Pancreas (tissue), 10 donors: ENCODE measurements around the gene RPTOR. TPM values are rescaled to one million over a fixed set of nuclear protein-coding genes. Genes with fewer than 3 reads are reported as not detected.
"Not testable (repeated sequence)": the region's sequence is repeated elsewhere in the genome, so short reads cannot be mapped to it uniquely, and the experiment has no call there.

Source experiments
- ATAC-seq, 4 donors: fragments of 200-7000 bp; cut with Tn5 transposase; one replicate each; pipeline versions ENCODE4 v1.8.0 to v1.9.1; 2020; ENCODE audit warnings: mild to moderate bottlenecking in 4 of 4, moderate library complexity in 4 of 4
- DNase-seq, 6 donors: peaks; one replicate each; pipeline ENCODE4 v3.0.0-alpha.2; 2020
- FAIRE-seq: peaks from 2 replicates; lab custom pipeline; 2012; peaks lifted over from hg19 to GRCh38; lab: Jason Lieb, UNC
- H3K27ac ChIP-seq, 4 donors: fragments of 200-600 bp; sonication (generic); 1 replicate in 3 of 4; 2 replicates in 1 of 4; pipeline versions ENCODE4 v1.5.0 to v1.8.0; 2020
- H3K27me3 ChIP-seq, 4 donors: fragments of 200-600 bp; one replicate each; pipeline ENCODE4 v1.8.0; 2021
- H3K36me3 ChIP-seq, 3 donors: fragments of 200-600 bp; sonication (generic) in 1 of 3; one replicate each; pipeline versions ENCODE4 v1.5.0 to v1.8.0; 2020 to 2021
- H3K4me1 ChIP-seq, 3 donors: fragments of 200-600 bp; one replicate each; pipeline ENCODE4 v1.8.0; 2021
- H3K4me3 ChIP-seq, 4 donors: fragments of 200-600 bp; sonication (generic) in 2 of 4; one replicate each; pipeline versions ENCODE4 v1.5.0 to v1.8.0; 2020 to 2021
- H3K9me3 ChIP-seq, 4 donors: fragments of 200-600 bp; one replicate each; pipeline ENCODE4 v1.8.0; 2021
- WGBS, 2 donors: extraction: QIAGEN DNeasy Blood & Tissue Kit; methylation state at CpG; one replicate each; pipeline ENCODE4 v1.1.7; 2013; 5-methylcytosine and 5-hydroxymethylcytosine counted together
- intact Hi-C, 3 donors: fragments of 100-400 bp; cut with DNase I; formaldehyde crosslinking; loops; one replicate each; pipeline versions ENCODE4 v1.11.1 to v1.14.2; 2022
- polyA plus RNA-seq, 2 donors: library from polyadenylated mRNA; stranded (reverse); fragments of 200-250 nt; gene quantifications; one replicate each; pipeline ENCODE4 v1.2.3, GENCODE V29; 2013
- total RNA-seq, 6 donors: library from RNA; stranded (reverse); fragmentation: NEBNext Ultra II Directional in 4 of 6; extraction: Animal tissue kit (Norgen Biotek cat#: 25700) in 4 of 6; gene quantifications; one replicate each; pipeline versions ENCODE4 v1.2.1 to v1.2.4, GENCODE V29; 2021 to 2023
- TF ChIP-seq, protein P1 (sequence below), 4 donors: fragments of 200-600 bp; sonication (generic) in 3 of 4; IDR thresholded peaks; one replicate each; pipeline versions ENCODE4 v1.5.0 to v1.8.0; 2021; ENCODE audit warnings: antibody characterized with exemption in 4 of 4
- donor health status: healthy with polysubstance abuse.
- donor health status: DM: no; HTN: no; CAD: no; lungs with moderate emphysema.
- donor health status: DM: no; HTN: no; CAD: no.
- donor health status: control.
- donor health status: control.
- donor health status: Bipolar disorder and iron deficiency.
- donor health status: DM: yes; HTN: yes; CAD: no.
- donor health status: DM: no; HTN: no; CAD: no.
- donor health status: DM: no; HTN: no; CAD: no.
- donor health status: DM: yes; HTN: yes; CAD: no.

RPTOR gene
- total and polyA plus RNA-seq, 8 donors, result 5.0 to 18.9 (median 13.2) TPM

DNA sequence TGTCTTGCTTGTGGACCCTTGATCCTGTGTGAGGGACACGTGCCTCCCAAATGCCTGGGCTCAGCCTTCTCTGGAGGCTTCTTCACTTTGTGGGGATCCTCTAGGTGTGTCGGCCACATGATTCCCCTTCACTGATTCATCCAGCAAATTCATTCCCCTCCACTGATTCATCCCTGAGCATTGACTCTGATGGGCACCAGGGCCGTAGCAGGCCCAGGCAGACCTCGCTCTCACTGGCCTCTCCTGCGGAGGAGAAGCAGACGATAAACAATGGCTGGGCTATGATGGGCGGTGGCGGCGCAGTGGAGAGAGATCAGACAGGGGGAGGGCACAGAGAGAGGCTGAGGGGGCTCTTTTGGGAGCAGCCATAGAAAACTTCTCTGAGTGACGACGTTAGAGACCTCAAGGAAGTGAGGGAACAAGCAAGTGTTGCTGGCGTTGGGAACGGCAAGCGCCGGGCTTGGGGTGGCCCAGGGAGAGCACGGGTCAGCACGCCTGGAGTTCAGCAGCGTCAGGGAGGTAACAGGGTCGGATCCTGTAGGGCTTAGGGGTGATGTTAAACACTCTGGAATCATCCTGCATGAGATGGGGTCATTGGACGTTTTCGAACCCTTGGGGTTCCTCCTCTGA is 17.5 kb upstream of the RPTOR start:
- no peak overlapping the region for H3K27ac ChIP-seq
- FAIRE-seq, result no peak
- TF ChIP-seq, protein P1, sequence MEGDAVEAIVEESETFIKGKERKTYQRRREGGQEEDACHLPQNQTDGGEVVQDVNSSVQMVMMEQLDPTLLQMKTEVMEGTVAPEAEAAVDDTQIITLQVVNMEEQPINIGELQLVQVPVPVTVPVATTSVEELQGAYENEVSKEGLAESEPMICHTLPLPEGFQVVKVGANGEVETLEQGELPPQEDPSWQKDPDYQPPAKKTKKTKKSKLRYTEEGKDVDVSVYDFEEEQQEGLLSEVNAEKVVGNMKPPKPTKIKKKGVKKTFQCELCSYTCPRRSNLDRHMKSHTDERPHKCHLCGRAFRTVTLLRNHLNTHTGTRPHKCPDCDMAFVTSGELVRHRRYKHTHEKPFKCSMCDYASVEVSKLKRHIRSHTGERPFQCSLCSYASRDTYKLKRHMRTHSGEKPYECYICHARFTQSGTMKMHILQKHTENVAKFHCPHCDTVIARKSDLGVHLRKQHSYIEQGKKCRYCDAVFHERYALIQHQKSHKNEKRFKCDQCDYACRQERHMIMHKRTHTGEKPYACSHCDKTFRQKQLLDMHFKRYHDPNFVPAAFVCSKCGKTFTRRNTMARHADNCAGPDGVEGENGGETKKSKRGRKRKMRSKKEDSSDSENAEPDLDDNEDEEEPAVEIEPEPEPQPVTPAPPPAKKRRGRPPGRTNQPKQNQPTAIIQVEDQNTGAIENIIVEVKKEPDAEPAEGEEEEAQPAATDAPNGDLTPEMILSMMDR (IDR thresholded peaks at IDR 0.05), result no peak
- no peak for ATAC-seq
- H3K36me3 ChIP-seq, result no peaks in the 10 kb centered on the region
- H3K4me3 ChIP-seq, result no peak overlapping the region
- H3K4me1 ChIP-seq, result no peaks in the 10 kb centered on the region
- H3K27me3 ChIP-seq, result no peaks in the 10 kb centered on the region
- 64 to 68% methylated on average over 21 of the region's 21 CpGs for WGBS, 2 donors
- intact Hi-C loops, result no loop called here
- no peak for DNase-seq
- no peaks in the 10 kb centered on the region for H3K9me3 ChIP-seq

DNA sequence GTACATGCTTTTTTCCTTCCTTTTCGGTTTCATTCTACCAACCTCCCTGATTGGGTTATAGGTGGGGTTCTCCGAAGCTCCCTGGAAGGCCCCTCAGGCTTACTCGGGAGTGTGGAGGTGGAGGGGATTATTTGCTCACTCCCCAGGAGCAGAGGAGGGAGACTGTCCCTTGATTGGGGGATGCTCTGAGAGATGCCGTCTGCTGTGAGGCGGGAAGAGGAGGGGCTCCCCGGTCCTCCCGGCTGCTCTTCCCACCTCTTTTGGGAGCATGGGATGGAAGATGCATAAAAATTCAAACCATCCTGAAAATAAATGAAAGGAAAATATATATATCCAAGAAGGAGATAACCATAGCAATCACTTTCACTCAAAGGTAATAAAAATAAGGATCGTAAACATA is 16.1 kb upstream of the RPTOR start:
- 36 to 39% methylated on average over 8 of the region's 8 CpGs for WGBS, 2 donors
- FAIRE-seq, result no peak

DNA sequence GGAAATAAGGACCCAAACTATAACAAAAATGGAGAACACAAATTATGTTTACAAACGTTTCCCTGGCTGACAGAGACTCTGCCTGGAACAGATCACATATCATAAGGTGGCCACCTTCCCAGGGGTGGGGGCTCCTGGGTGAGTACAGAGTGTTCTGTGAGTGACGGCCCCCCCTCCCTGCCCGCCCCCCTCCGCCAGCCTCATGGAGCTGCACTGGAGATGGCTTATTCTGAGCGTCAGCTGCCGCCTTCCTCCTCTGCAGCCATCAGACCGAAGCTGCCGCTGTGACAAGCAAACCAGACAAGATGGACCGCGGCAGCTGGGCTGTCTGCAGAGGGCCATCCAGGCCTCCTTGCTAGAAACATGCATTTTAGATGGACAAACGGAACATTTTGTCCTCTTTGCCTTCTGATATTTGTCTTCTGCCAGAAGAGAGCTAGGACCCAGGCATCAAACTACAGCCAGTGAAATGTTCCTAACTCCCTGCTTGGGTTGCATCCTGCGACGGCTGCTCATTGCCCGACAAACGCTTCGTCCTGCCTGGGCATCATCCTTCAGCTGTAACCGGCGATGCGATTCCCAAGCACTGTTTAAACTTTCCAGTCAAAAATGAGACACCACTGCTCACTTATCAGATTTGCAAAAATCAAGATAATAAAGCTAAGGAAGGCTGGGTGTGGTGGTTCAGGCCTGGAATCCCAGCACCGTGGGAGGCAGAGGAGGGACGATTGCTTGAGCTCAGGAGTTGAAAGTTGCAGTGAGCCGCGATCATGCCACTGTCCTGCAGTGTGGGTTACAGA is 15.3 kb upstream of the RPTOR start:
- no peak for FAIRE-seq
- TF ChIP-seq, protein P1 (IDR thresholded peaks at IDR 0.05), result no peak

More for the DNA sequence above, 16.1 kb upstream of the RPTOR start:
- no peak overlapping the region for H3K27ac ChIP-seq
- no peak overlapping the region for H3K4me3 ChIP-seq
- H3K36me3 ChIP-seq, result no peaks in the 10 kb centered on the region
- no peaks in the 10 kb centered on the region for H3K9me3 ChIP-seq
- TF ChIP-seq, protein P1 (IDR thresholded peaks at IDR 0.05), result no peak
- no peak for ATAC-seq
- no peak for DNase-seq
- intact Hi-C loops, result no loop called here
- H3K27me3 ChIP-seq, result no peaks in the 10 kb centered on the region
- H3K4me1 ChIP-seq, result no peaks in the 10 kb centered on the region

DNA sequence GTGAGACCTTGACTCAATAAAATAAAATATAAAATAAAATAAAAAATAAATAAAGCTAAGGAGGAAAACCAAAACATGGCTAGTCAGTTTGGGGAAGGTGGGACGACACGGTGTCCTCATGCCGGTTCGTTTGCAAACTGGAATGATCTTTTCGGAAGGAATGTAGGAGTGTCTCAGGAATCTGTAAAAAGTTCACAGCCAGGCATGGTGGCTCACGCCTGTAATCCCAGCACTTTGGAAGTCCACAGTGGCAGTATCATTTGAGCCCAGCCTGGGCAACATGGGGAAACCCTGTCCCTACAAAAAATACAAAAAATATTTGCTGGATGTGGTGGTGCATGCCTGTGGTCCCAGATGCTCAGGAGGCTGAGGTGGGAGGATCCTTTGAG is 14.7 kb upstream of the RPTOR start:
- FAIRE-seq (no peak), DNase-seq (no peak), ATAC-seq (no peak)
- Histone ChIP-seq H3K4me1 (no peaks in the 10 kb centered on the region), H3K27ac (no peak overlapping the region), H3K27me3 (no peaks in the 10 kb centered on the region), H3K36me3 (no peaks in the 10 kb centered on the region), H3K9me3 (no peaks in the 10 kb centered on the region), H3K4me3 (no peak overlapping the region)
- intact Hi-C loops, result no loop called here
- 46 to 51% methylated on average over 6 of the region's 6 CpGs for WGBS, 2 donors
- TF ChIP-seq, protein P1 (IDR thresholded peaks at IDR 0.05), result no peak

More for the DNA sequence above, 15.3 kb upstream of the RPTOR start:
- Histone ChIP-seq H3K27me3 (no peaks in the 10 kb centered on the region), H3K9me3 (no peaks in the 10 kb centered on the region), H3K27ac (no peak overlapping the region), H3K4me3 (no peak overlapping the region), H3K36me3 (no peaks in the 10 kb centered on the region), H3K4me1 (no peaks in the 10 kb centered on the region)
- DNase-seq (no peak), ATAC-seq (no peak)
- 49 to 51% methylated on average over 22 to 23 of the region's 23 CpGs for WGBS, 2 donors
- intact Hi-C loops, result no loop called here

DNA sequence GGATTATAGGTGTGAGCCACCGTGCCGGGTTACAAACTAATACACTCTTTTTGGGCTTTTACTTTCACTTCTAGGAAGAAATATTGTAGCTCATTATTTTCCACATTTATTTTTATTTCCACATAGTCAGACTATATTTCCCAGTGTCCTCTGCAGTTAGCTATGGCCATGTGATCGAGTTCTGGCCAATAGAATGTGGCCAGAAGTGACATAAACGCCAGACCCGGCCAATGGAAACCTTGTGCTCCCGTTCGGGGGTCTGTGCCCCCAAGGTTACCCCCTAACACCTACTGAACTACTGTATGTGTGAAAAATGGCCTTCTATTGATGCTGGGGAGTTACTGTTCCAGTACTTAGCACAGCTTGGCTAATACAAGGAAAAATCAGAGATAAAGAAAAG is 13.2 kb upstream of the RPTOR start:
- DNase-seq, result no peak

DNA sequence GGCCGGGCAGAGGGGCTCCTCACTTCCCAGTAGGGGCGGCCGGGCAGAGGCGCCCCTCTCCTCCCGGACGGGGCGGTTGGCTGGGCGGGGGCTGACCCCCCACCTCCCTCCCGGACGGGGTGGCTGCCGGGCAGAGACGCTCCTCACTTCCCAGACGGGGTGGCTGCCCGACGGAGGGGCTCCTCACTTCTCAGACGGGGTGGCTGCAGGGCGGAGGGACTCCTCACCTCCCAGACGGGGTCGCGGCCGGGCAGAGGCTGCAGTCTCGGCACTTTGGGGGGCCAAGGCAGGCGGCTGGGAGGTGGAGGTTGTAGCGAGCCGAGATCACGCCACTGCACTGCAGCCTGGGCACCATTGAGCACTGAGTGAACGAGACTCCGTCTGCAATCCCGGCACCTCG is 7.3 kb upstream of the RPTOR start:
- intact Hi-C loops, H3K27ac ChIP-seq, DNase-seq, ATAC-seq, H3K4me3 ChIP-seq, H3K36me3 ChIP-seq, H3K9me3 ChIP-seq, FAIRE-seq, H3K27me3 ChIP-seq, H3K4me1 ChIP-seq: not testable (repeated sequence)
- 85 to 88% methylated on average over 30 of the region's 30 CpGs for WGBS, 2 donors

More for the DNA sequence above, 13.2 kb upstream of the RPTOR start:
- TF ChIP-seq, protein P1 (IDR thresholded peaks at IDR 0.05), result no peak
- intact Hi-C loops, result no loop called here
- no peak overlapping the region for H3K27ac ChIP-seq
- no peaks in the 10 kb centered on the region for H3K36me3 ChIP-seq
- H3K4me3 ChIP-seq, result no peak overlapping the region
- no peaks in the 10 kb centered on the region for H3K9me3 ChIP-seq
- 52 to 61% methylated on average over 7 of the region's 7 CpGs for WGBS, 2 donors
- no peaks in the 10 kb centered on the region for H3K4me1 ChIP-seq
- ATAC-seq, result no peak
- no peak for FAIRE-seq
- no peaks in the 10 kb centered on the region for H3K27me3 ChIP-seq
